GM04503 (cell line): Measurements from ENCODE around the gene GPR17.

Experiments
- DNase-seq: peaks from one replicate; pipeline ENCODE4 v3.0.0-alpha.2; 2012; ENCODE audit warnings: low read depth

GPR17 gene

GRCh38 chr2:127641846-127642507, 4.0 kb upstream of the GPR17 start:
- no peak for DNase-seq

GRCh38 chr2:127642706-127643438, 3.1 kb upstream of the GPR17 start:
- DNase-seq, result no peak

- no peak for DNase-seq
Observed at GRCh38 chr2:127643439-127644065, 2.4 kb upstream of the GPR17 start.

- no peak for DNase-seq
Observed at GRCh38 chr2:127644066-127645025, 1.6 kb upstream of the GPR17 start.

- DNase-seq, result no peak
Observed at GRCh38 chr2:127645026-127645394, 943 bp upstream of the GPR17 start.

GRCh38 chr2:127646487-127647241, 711 bp downstream of the GPR17 start:
- no peak for DNase-seq

GRCh38 chr2:127647242-127648190, 1.6 kb downstream of the GPR17 start:
- DNase-seq, result no peak

- DNase-seq, result no peak
Observed at GRCh38 chr2:127648321-127648720, 2.4 kb downstream of the GPR17 start.

- no peak for DNase-seq
Observed at GRCh38 chr2:127649100-127649611, 3.2 kb downstream of the GPR17 start.

GRCh38 chr2:127649684-127650040, 3.7 kb downstream of the GPR17 start:
- DNase-seq, result peak; percentile 27

GRCh38 chr2:127650041-127650784, 4.3 kb downstream of the GPR17 start:
- DNase-seq, result no peak

GRCh38 chr2:127650785-127651380, 4.9 kb downstream of the GPR17 start:
- DNase-seq, result no peak

- DNase-seq, result no peak
Observed at GRCh38 chr2:127651381-127651809, 5.4 kb downstream of the GPR17 start.

- DNase-seq, result no peak
Observed at GRCh38 chr2:127651971-127652550, 6.1 kb downstream of the GPR17 start.

- no peak for DNase-seq
Observed at GRCh38 chr2:127652786-127653357, 6.9 kb downstream of the GPR17 start.

GRCh38 chr2:127653421-127654083, 7.6 kb downstream of the GPR17 start:
- no peak for DNase-seq

- DNase-seq, result no peak
Observed at GRCh38 chr2:127654084-127654837, 8.3 kb downstream of the GPR17 start.
